Measurements from ENCODE around the gene AFAP1L2. TPM values are rescaled to one million over a fixed set of nuclear protein-coding genes. Genes with fewer than 3 reads are reported as not detected.

The AFAP1L2 gene
- total RNA-seq, 2 donors from 2014 or later = 10.5 to 17.9 TPM

DNA sequence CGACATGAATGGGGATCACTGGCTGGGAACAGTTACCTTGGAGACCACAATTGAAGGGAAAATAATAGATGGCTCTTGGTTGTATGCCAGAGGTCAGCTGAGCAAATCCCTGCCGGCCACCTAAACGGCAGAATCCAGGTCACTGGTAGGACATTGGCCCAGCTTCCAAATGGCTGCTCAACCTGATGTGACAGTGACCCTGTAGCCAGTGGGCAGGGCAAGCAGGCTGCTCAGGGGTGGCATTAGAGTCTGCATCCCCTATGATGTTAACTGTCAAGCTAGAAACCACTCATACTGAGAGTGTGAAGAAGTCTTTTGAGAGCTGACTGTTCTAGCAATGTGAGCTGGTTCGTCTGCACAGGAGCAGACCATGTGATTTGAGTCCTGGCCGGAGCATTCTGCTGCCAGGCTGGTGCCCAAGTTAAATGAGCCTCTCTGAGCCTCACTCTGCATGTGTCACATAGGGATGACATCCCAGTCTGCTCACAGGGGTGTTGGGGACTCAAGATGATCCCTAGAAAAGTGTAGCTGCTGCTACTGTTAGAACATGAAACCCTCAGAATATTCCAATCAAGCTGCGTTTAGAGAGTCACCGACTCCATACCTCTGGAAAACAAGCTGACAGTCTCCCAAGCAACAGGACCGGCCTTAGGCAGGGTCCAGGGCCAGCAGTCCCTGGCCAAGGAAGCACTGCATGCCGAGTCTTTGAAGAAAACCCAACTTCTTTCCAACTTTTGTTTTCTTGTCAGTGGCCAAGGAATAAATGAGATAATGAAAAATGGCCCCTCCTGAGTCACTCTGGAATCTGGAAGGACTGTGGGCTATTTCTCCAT is 95.6 kb downstream of the AFAP1L2 start:
- H3K27ac ChIP-seq = no peak overlapping the region
- no peak for DNase-seq
- no peaks in the 10 kb centered on the region for H3K27me3 ChIP-seq
- WGBS, 2 donors = 59 to 68% methylated on average over 9 of the region's 9 CpGs
- H3K36me3 ChIP-seq (replicated peaks in 1 of 2; ENCODE audit: insufficient read depth in 1 of 2, low read depth in 2 of 2) = peaks cover 0 to 2% of the 10 kb centered on the region in 2 donors
- H3K9me3 ChIP-seq = no peaks in the 10 kb centered on the region
- no peak for ATAC-seq
- H3K4me3 ChIP-seq = no peak overlapping the region
- intact Hi-C loops (cut with DNase I) = loop anchor here (5.0 to 10.0 kb wide), 3 partner anchors 129 to 476 kb away; no protein-coding TSS in a partner anchor
- H3K4me1 ChIP-seq = peaks cover 10% of the 10 kb centered on the region
- TF ChIP-seq, protein P1, sequence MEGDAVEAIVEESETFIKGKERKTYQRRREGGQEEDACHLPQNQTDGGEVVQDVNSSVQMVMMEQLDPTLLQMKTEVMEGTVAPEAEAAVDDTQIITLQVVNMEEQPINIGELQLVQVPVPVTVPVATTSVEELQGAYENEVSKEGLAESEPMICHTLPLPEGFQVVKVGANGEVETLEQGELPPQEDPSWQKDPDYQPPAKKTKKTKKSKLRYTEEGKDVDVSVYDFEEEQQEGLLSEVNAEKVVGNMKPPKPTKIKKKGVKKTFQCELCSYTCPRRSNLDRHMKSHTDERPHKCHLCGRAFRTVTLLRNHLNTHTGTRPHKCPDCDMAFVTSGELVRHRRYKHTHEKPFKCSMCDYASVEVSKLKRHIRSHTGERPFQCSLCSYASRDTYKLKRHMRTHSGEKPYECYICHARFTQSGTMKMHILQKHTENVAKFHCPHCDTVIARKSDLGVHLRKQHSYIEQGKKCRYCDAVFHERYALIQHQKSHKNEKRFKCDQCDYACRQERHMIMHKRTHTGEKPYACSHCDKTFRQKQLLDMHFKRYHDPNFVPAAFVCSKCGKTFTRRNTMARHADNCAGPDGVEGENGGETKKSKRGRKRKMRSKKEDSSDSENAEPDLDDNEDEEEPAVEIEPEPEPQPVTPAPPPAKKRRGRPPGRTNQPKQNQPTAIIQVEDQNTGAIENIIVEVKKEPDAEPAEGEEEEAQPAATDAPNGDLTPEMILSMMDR (IDR thresholded peaks at IDR 0.05) = no peak
- TF ChIP-seq POLR2A (IDR thresholded peaks at IDR 0.05) = no peak

DNA sequence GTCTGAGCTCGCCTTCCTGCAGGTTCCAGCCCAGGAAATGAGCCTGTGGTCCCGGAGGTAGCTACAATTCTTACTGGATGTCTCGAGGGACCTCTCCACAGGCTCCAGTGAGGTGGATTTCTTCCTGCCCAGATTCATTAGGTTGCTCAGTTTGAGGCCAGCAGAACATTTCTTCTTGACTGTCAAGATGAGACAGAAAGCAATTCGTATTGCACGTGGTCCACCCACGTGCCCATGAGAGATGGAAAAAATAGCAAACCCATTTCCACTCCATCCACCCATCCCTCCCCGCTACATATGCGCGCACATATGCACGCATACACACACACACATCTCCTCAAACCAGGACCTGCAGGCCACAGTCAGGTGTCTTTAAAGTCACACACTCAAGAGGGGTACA is 96.6 kb downstream of the AFAP1L2 start:
- peaks cover 10% of the 10 kb centered on the region for H3K4me1 ChIP-seq
- DNase-seq (no peak), ATAC-seq (no peak)
- intact Hi-C loops (cut with DNase I) = loop anchor here (5.0 to 10.0 kb wide), 3 partner anchors 130 to 477 kb away; no protein-coding TSS in a partner anchor
- TF ChIP-seq, protein P1 (IDR thresholded peaks at IDR 0.05) = no peak
- TF ChIP-seq POLR2A (IDR thresholded peaks at IDR 0.05) = no peak
- no peak overlapping the region for H3K4me3 ChIP-seq
- no peak overlapping the region for H3K27ac ChIP-seq
- WGBS, 2 donors = 81 to 86% methylated on average over 8 to 10 of the region's 10 CpGs
- H3K27me3 ChIP-seq = no peaks in the 10 kb centered on the region
- H3K9me3 ChIP-seq = no peaks in the 10 kb centered on the region
- H3K36me3 ChIP-seq (replicated peaks in 1 of 2; ENCODE audit: insufficient read depth in 1 of 2, low read depth in 2 of 2) = peaks cover 0 to 2% of the 10 kb centered on the region in 2 donors

DNA sequence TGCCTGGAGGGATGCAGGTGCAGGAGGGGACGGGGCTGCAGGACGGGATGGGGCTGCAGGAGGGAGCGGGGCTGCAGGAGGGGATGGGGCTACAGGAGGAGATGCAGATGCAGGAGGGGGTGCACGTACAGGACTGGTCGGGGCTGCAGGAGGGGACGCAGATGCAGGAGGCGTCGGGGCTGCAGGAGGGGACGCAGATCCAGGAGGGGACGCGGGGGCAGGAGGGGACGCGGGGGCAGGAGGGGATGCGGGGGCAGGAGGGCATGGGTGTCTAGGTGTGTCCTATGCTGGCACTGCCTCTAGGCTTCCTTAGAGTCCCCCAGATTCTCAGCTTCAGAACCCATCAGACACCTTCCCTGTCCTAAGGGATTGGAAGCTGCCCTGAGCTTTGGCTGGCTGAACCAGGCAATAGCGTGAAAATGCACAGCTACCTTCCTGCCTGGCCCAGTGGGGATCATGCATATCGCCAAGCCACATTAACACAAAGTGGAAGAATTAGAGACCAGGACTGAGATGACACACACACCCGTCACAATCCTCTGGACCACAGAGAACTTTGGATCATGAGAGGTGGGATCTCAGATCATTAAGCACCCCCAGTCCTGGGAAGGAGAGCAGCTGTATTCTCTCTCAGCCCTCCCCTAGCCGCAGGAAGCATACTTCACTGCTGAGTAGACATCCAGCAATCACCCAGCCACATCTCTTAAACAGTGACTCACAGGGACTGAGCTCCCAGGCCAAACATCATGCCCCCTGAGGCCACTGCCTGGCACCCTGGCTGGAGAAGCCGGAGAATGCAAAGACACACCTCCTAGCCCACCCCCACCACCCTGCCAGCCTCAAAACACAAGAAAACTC is 98.0 kb downstream of the AFAP1L2 start:
- Histone ChIP-seq H3K27me3 (no peaks in the 10 kb centered on the region), H3K36me3 (replicated peaks in 1 of 2; ENCODE audit: insufficient read depth in 1 of 2, low read depth in 2 of 2) (no peaks in the 10 kb centered on the region), H3K9me3 (no peaks in the 10 kb centered on the region), H3K4me1 (peaks cover 10% of the 10 kb centered on the region), H3K4me3 (no peak overlapping the region), H3K27ac (no peak overlapping the region)
- TF ChIP-seq POLR2A (IDR thresholded peaks at IDR 0.05) = no peak
- TF ChIP-seq, protein P1 (IDR thresholded peaks at IDR 0.05) = no peak
- intact Hi-C loops (cut with DNase I) = loop anchor here (5.0 to 10.0 kb wide), 3 partner anchors 131 to 478 kb away; no protein-coding TSS in a partner anchor
- no peak for ATAC-seq
- DNase-seq = peak in 1 of 4 donors; percentile 39
- 89% methylated on average over 9 to 11 of the region's 19 CpGs for WGBS, 2 donors

DNA sequence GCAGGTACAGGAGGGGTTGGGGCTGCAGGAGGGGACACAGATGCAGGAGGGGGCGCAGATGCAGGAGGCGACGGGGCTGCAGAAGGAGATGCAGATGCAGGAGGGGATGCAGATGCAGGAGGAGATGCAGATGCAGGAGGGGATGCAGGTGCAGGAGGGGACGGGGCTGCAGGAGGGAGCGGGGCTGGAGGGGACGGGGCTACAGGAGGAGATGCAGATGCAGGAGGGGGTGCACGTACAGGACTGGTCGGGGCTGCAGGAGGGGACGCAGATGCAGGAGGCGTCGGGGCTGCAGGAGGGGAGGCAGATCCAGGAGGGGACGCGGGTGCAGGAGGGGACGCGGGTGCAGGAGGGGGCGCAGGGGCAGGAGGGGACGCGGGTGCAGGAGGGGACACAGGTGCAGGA is 98.8 kb downstream of the AFAP1L2 start:
- H3K36me3 ChIP-seq (replicated peaks in 1 of 2; ENCODE audit: insufficient read depth in 1 of 2, low read depth in 2 of 2) = no peaks in the 10 kb centered on the region
- ATAC-seq (no peak), DNase-seq (no peak)
- TF ChIP-seq POLR2A (IDR thresholded peaks at IDR 0.05) = no peak
- TF ChIP-seq, protein P1 (IDR thresholded peaks at IDR 0.05) = no peak
- H3K9me3 ChIP-seq = no peaks in the 10 kb centered on the region
- WGBS, 2 donors = 89% methylated on average over 18 of the region's 18 CpGs
- no peak overlapping the region for H3K27ac ChIP-seq
- no peak overlapping the region for H3K4me3 ChIP-seq
- intact Hi-C loops (cut with DNase I) = loop anchor here (5.0 to 10.0 kb wide), 3 partner anchors 132 to 479 kb away; no protein-coding TSS in a partner anchor
- H3K4me1 ChIP-seq = peaks cover 10% of the 10 kb centered on the region
- no peaks in the 10 kb centered on the region for H3K27me3 ChIP-seq

All from body of pancreas (tissue), 4 donors.